Neural progenitor cell (in vitro differentiated cells): ENCODE results near the gene ZNF746. TPM values are rescaled to one million over a fixed set of nuclear protein-coding genes. Genes with fewer than 3 reads are reported as not detected.
"Not testable (repeated sequence)": the region's sequence is repeated elsewhere in the genome, so short reads cannot be mapped to it uniquely, and the experiment has no call there.

Source experiments
- DNase-seq: peaks from one replicate; pipeline ENCODE4 v3.0.0-alpha.2; 2016; ENCODE audit warnings: low spot score
- H2AFZ ChIP-seq: fragments of 200-600 bp; sonication (generic); replicated peaks from 2 replicates; pipeline ENCODE4 v1.6.1; 2016; ENCODE audit warnings: antibody characterized with exemption
- H3F3A ChIP-seq: fragments of 200-600 bp; sonication (generic); 2 replicates; pipeline ENCODE4 v1.6.1; 2016; ENCODE audit warnings: antibody characterized with exemption, low read depth
- H3K27ac ChIP-seq: fragments of 200-600 bp; sonication (generic); 2 replicates; pipeline ENCODE4 v1.5.1; 2016; ENCODE audit warnings: mild to moderate bottlenecking
- H3K27me3 ChIP-seq: fragments of 200-600 bp; sonication (generic); 2 replicates; pipeline ENCODE4 v1.6.1; 2016; ENCODE audit warnings: mild to moderate bottlenecking, moderate library complexity
- H3K36me3 ChIP-seq: fragments of 200-600 bp; sonication (generic); 2 replicates; pipeline ENCODE4 v1.5.1; 2016
- H3K4me1 ChIP-seq: fragments of 200-600 bp; sonication (generic); 2 replicates; pipeline ENCODE4 v1.6.1; 2016; ENCODE audit warnings: mixed run types
- H3K4me2 ChIP-seq: fragments of 200-600 bp; sonication (generic); 2 replicates; pipeline ENCODE4 v1.6.1; 2016
- H3K4me3 ChIP-seq: fragments of 200-600 bp; sonication (generic); 2 replicates; pipeline ENCODE4 v1.5.1; 2016
- H3K79me2 ChIP-seq: fragments of 200-600 bp; sonication (generic); 2 replicates; pipeline ENCODE4 v1.6.1; 2016; ENCODE audit warnings: low read depth
- H3K9ac ChIP-seq: fragments of 200-600 bp; sonication (generic); 2 replicates; pipeline ENCODE4 v1.6.1; 2016
- H3K9me3 ChIP-seq: fragments of 200-600 bp; sonication (generic); 2 replicates; pipeline ENCODE4 v1.5.1; 2016; ENCODE audit warnings: low read depth
- H4K20me1 ChIP-seq: fragments of 200-600 bp; sonication (generic); 2 replicates; pipeline ENCODE4 v1.6.1; 2016; ENCODE audit warnings: low read depth
- H3K27ac Mint-ChIP-seq: 3 replicates; pipeline ENCODE4 v1.8.0; 2021; ENCODE audit warnings: mixed read lengths
- H3K27me3 Mint-ChIP-seq: 2 replicates; pipeline ENCODE4 v1.8.0; 2022; ENCODE audit warnings: low read depth, mild to moderate bottlenecking, inconsistent platforms, moderate library complexity, mixed read lengths; ENCODE audit not compliant: insufficient read depth
- H3K36me3 Mint-ChIP-seq: 3 replicates; pipeline ENCODE4 v1.8.0; 2021; ENCODE audit warnings: mixed read lengths
- H3K4me1 Mint-ChIP-seq: 3 replicates; pipeline ENCODE4 v1.8.0; 2021; ENCODE audit warnings: mixed read lengths
- H3K4me3 Mint-ChIP-seq: 3 replicates; pipeline ENCODE4 v1.8.0; 2021; ENCODE audit warnings: mild to moderate bottlenecking, moderate library complexity, mixed read lengths
- H3K9me3 Mint-ChIP-seq: 3 replicates; pipeline ENCODE4 v1.8.0; 2020; ENCODE audit warnings: mixed read lengths
- EZH2 ChIP-seq: fragments of 200-600 bp; sonication (generic); IDR thresholded peaks from 2 replicates; pipeline ENCODE4 v1.6.1; 2017; ENCODE audit warnings: antibody characterized with exemption, mild to moderate bottlenecking, moderate library complexity
- EZH2phosphoT487 ChIP-seq: fragments of 200-600 bp; sonication (generic); IDR thresholded peaks from 2 replicates; pipeline ENCODE4 v1.6.1; 2017; ENCODE audit warnings: antibody characterized with exemption
- total RNA-seq: library from RNA; depleted of rRNA; stranded (reverse); fragments of >200 nt; gene quantifications from 2 replicates; pipeline ENCODE4 v1.2.3, GENCODE V29; 2015; ENCODE audit warnings: low replicate concordance
- TF ChIP-seq, protein P1 (sequence below): fragments of 200-600 bp; sonication (generic); IDR thresholded peaks from 2 replicates; pipeline ENCODE4 v1.5.1; 2017; ENCODE audit warnings: antibody characterized with exemption, mild to moderate bottlenecking

ZNF746 gene
- total RNA-seq, 1 donor from 2014 or later = 11.0 TPM

DNA sequence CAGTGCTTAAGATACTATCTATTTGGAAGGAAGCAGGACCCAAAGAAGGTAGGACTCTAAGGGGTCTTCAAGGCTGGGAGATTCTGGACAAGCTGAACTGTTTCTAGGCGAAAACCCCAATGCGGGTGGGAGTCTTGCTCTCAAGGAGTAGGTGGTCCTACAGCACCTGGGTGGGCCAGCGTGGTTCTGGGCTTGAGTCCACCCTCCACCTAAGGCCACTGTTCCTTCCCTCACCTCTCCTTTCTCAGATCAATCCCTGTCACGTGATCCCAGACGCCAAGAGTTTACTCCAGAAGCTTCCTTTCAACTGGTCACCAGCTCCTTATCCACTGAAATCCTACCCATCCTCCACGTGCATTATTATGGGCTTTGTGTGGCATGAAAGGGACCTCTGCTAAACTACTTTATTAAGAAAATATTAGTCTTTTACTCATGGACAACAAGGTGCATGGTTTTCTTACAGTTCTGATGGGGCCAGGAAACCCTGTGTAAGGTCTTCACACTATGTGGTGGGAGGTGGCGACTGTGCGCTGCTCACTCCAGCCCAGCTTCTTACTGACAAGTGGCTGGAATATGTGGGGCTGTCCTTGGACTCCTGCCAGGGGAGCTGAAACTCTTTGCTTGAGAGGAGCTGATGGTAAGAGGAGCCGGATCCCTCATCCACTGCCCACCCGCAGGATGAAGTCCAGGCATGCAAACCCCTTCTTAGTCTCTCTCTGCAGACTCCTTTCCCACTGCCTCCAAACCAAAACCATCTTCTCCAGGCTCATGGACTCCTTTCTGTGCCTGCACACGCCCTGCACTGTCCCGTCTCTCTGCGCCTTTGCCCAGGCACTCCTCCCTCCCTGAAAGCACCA is 1.6 kb downstream of the ZNF746 start:
- H4K20me1 ChIP-seq = peaks cover 19% of the 10 kb centered on the region
- H3K27ac Mint-ChIP-seq = no peak overlapping the region
- TF ChIP-seq EZH2 = no peak
- TF ChIP-seq, protein P1, sequence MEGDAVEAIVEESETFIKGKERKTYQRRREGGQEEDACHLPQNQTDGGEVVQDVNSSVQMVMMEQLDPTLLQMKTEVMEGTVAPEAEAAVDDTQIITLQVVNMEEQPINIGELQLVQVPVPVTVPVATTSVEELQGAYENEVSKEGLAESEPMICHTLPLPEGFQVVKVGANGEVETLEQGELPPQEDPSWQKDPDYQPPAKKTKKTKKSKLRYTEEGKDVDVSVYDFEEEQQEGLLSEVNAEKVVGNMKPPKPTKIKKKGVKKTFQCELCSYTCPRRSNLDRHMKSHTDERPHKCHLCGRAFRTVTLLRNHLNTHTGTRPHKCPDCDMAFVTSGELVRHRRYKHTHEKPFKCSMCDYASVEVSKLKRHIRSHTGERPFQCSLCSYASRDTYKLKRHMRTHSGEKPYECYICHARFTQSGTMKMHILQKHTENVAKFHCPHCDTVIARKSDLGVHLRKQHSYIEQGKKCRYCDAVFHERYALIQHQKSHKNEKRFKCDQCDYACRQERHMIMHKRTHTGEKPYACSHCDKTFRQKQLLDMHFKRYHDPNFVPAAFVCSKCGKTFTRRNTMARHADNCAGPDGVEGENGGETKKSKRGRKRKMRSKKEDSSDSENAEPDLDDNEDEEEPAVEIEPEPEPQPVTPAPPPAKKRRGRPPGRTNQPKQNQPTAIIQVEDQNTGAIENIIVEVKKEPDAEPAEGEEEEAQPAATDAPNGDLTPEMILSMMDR = no peak
- no peak for TF ChIP-seq EZH2phosphoT487

DNA sequence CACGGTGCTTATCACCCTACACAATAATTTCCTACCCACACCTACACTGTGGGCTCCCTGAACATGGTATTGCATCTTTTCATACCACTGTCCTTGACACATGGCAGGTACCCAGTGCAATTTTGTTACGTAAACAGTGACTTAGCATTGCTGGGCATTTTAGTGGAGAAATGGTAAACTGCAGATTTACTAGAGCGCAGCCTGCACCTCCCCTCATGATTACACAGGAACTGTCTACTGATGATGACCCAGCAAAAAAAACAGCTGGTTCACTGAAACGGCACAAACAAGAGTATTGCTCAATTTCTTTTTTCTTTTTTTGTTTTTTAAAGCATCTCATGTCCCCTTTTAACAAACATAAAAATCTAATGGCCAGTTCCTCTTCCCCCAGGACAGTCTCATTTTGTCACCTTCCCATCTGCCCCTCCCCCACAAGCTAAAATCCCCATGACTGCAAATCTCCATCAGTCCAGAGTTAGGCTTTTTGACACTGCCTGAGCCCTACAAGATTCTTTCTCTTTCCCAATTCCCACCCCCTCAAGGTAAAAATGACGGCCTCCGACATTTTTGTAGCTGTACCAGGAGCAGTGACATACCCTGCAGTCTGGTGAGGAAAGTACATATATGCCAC is 2.8 kb downstream of the ZNF746 start:
- peaks cover 7% of the 10 kb centered on the region for H3K27me3 Mint-ChIP-seq
- Histone ChIP-seq H2AFZ (no peak overlapping the region), H3K79me2 (peaks cover 25% of the 10 kb centered on the region), H3K27ac (no peak overlapping the region), H3K4me2 (no peak overlapping the region), H3K36me3 (no peaks in the 10 kb centered on the region), H3K9me3 (no peaks in the 10 kb centered on the region), H3K4me3 (no peak overlapping the region), H3K27me3 (peaks cover 20% of the 10 kb centered on the region), H3K9ac (no peak overlapping the region), H3F3A (no peaks in the 10 kb centered on the region), H3K4me1 (peaks cover 3% of the 10 kb centered on the region), H4K20me1 (peaks cover 22% of the 10 kb centered on the region)
- no peaks in the 10 kb centered on the region for H3K9me3 Mint-ChIP-seq
- DNase-seq = no peak
- no peak overlapping the region for H3K27ac Mint-ChIP-seq
- H3K4me3 Mint-ChIP-seq = peak overlapping the region; percentile 99
- H3K4me1 Mint-ChIP-seq = peaks cover 17% of the 10 kb centered on the region
- H3K36me3 Mint-ChIP-seq = peaks cover 25% of the 10 kb centered on the region
- TF ChIP-seq, protein P1 = no peak
- TF ChIP-seq EZH2 (no peak), EZH2phosphoT487 (no peak)

More for the DNA sequence above, 1.6 kb downstream of the ZNF746 start:
- H3K36me3 ChIP-seq = no peaks in the 10 kb centered on the region
- no peak for DNase-seq
- H3K9me3 ChIP-seq = no peaks in the 10 kb centered on the region
- peaks cover 16% of the 10 kb centered on the region for H3K36me3 Mint-ChIP-seq
- peak overlapping the region; percentile 99 for H3K4me3 Mint-ChIP-seq
- H3K4me1 Mint-ChIP-seq = peaks cover 17% of the 10 kb centered on the region
- H3K79me2 ChIP-seq = peaks cover 25% of the 10 kb centered on the region
- no peak overlapping the region for H3K9ac ChIP-seq
- peaks cover 10% of the 10 kb centered on the region for H3K27me3 Mint-ChIP-seq
- no peak overlapping the region for H2AFZ ChIP-seq
- H3K4me1 ChIP-seq = peaks cover 3% of the 10 kb centered on the region
- peak overlapping the region; percentile 98 for H3K4me3 ChIP-seq
- H3K27me3 ChIP-seq = peaks cover 32% of the 10 kb centered on the region
- H3K9me3 Mint-ChIP-seq = no peaks in the 10 kb centered on the region
- peak overlapping the region; percentile 80 for H3K4me2 ChIP-seq
- H3F3A ChIP-seq = no peaks in the 10 kb centered on the region
- H3K27ac ChIP-seq = no peak overlapping the region

DNA sequence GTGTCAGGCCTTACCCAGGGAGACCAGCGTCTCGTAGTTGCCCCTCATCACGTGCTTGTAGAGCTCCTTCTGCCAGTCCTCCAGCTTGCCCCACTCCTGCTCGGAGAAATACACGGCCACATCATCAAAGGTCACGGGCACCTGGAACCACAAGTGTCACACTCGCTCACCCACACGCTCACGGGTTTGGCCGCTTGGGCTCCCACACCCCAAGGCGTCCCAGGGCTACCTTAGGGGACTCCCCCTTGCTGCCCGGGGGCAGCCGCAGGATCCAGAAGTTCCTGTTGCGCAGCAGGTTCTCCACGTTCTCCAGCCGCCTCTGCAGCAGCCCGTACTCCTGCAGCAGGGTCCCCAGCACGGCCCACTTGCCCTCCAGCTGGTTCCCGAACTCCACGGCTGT is 3.6 kb downstream of the ZNF746 start:
- not testable (repeated sequence) for H2AFZ ChIP-seq, H3K9me3 Mint-ChIP-seq, H3K36me3 ChIP-seq, H3K4me2 ChIP-seq, DNase-seq, H3K9ac ChIP-seq, H3K27ac ChIP-seq, H3F3A ChIP-seq, H3K4me3 Mint-ChIP-seq, H3K4me3 ChIP-seq, H3K9me3 ChIP-seq, H3K4me1 ChIP-seq, H3K27ac Mint-ChIP-seq, H3K27me3 Mint-ChIP-seq
- Histone ChIP-seq H3K79me2 (peaks cover 25% of the 10 kb centered on the region), H4K20me1 (peaks cover 28% of the 10 kb centered on the region), H3K27me3 (peaks cover 11% of the 10 kb centered on the region)
- Mint-ChIP-seq H3K4me1 (peaks cover 17% of the 10 kb centered on the region), H3K36me3 (peaks cover 32% of the 10 kb centered on the region)

DNA sequence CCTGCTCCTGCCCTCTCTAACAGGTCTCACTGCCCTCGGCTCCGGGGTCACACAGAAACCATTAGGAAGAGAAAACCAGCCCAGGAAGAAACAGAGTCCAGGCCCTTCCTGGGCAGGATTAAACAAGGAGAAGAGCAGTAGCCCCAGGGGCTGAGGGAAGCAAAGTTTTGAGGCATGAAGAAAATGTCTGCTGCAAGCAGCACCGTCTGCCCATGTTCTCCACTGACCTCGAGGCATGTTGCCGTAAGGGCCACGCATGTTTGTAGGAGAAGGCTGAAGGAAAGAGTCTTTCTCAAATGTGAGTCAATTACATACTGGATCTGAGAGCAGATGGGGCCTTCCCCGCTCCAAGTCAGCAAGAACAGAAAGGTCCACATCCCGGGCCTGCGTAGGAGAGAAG is 4.2 kb downstream of the ZNF746 start:
- Histone ChIP-seq H3K4me3 (no peak overlapping the region), H3K79me2 (peaks cover 25% of the 10 kb centered on the region), H3K27me3 (peaks cover 5% of the 10 kb centered on the region), H3K9ac (no peak overlapping the region), H3K4me2 (no peak overlapping the region), H3K4me1 (peaks cover 3% of the 10 kb centered on the region), H3K36me3 (no peaks in the 10 kb centered on the region), H3K27ac (no peak overlapping the region), H2AFZ (no peak overlapping the region), H4K20me1 (peaks cover 33% of the 10 kb centered on the region), H3K9me3 (no peaks in the 10 kb centered on the region), H3F3A (no peaks in the 10 kb centered on the region)
- Mint-ChIP-seq H3K4me3 (no peak overlapping the region), H3K9me3 (no peaks in the 10 kb centered on the region), H3K27me3 (no peaks in the 10 kb centered on the region), H3K4me1 (peaks cover 17% of the 10 kb centered on the region), H3K27ac (no peak overlapping the region), H3K36me3 (peaks cover 32% of the 10 kb centered on the region)
- DNase-seq = no peak
- TF ChIP-seq EZH2phosphoT487 (no peak), EZH2 (no peak)
- TF ChIP-seq, protein P1 = no peak
